ENCODE results near the gene PPIL6. TPM values are rescaled to one million over a fixed set of nuclear protein-coding genes. Genes with fewer than 3 reads are reported as not detected.

Gene PPIL6
- total RNA-seq, 4 donors from 2014 or later, result 1.7 to 7.9 (median 3.2) TPM

DNA sequence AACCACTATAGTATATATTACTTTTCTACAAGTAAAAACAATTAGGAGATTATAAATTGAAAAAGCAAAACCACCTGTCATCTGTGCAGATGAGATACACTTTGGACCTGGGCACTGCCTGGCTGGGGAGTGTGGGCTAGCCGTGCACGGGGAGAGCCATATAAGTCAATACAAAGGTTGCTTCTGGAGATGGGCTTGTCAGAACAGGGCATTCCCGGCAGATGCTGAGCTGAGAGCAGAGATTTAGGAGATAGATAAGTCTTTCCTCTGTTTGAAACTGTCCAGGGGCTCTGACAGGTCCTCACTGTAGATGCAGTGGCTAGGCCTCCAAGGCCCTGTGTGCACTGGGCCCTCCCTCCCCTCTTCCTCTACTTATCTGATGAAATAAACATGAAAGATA lies 92.6 kb downstream of the PPIL6 start:
- no peak for TF ChIP-seq POLR2A (IDR thresholded peaks at IDR 0.05)
- no peak for TF ChIP-seq CTCF (IDR thresholded peaks at IDR 0.05)
- no peak for TF ChIP-seq POLR2AphosphoS5 (IDR thresholded peaks at IDR 0.05)
- no peak for TF ChIP-seq EP300 (IDR thresholded peaks at IDR 0.05)
- no peak overlapping the region for H3K27ac ChIP-seq
- no peaks in the 10 kb centered on the region for H3K27me3 ChIP-seq
- WGBS, result 47% methylated on average over 3 of the region's 3 CpGs
- no peaks in the 10 kb centered on the region for H3K9me3 ChIP-seq
- H3K4me3 ChIP-seq, result no peak overlapping the region
- DNase-seq (ENCODE audit: low spot score in 2 of 2), result no peak
- H3K36me3 ChIP-seq, result no peaks in the 10 kb centered on the region
- H3K4me1 ChIP-seq, result peaks cover 47% of the 10 kb centered on the region

DNA sequence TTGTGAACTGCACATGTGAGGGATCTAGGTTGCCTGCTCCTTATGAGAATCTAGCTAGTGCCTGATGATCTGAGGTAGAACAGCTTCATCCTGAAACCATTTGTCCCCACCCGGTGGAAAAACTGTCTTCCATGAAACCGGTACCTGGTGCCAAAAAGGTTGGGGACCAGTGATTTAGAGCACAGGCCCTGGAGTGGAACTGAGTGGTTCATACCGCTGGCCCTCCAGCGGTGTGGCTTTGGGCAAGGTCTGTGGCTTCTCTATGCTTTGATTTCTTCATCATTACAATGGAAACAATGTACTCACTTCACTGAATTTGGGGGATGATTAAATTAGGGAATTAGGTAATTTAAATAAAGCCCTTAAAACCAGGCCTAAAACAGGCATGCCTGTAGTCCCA lies 94.4 kb downstream of the PPIL6 start:
- H3K36me3 ChIP-seq, result no peaks in the 10 kb centered on the region
- TF ChIP-seq POLR2A (IDR thresholded peaks at IDR 0.05), result no peak
- no peak for TF ChIP-seq EP300 (IDR thresholded peaks at IDR 0.05)
- TF ChIP-seq POLR2AphosphoS5 (IDR thresholded peaks at IDR 0.05), result no peak
- no peak for TF ChIP-seq CTCF (IDR thresholded peaks at IDR 0.05)
- WGBS, result 87% methylated on average over 4 of the region's 4 CpGs

GRCh38 chr6:109344226-109344625 lies 96.2 kb downstream of the PPIL6 start:
- no peak for DNase-seq (ENCODE audit: low spot score in 2 of 2)
- Histone ChIP-seq H3K9me3 (no peaks in the 10 kb centered on the region), H3K4me1 (peaks cover 19% of the 10 kb centered on the region), H3K27me3 (no peaks in the 10 kb centered on the region), H3K36me3 (no peaks in the 10 kb centered on the region), H3K4me3 (no peak overlapping the region), H3K27ac (peak overlapping the region; percentile 29)
- WGBS, result 73% methylated on average over 2 of the region's 2 CpGs
- TF ChIP-seq POLR2AphosphoS5 (IDR thresholded peaks at IDR 0.05) (no peak), EP300 (IDR thresholded peaks at IDR 0.05) (no peak), CTCF (IDR thresholded peaks at IDR 0.05) (no peak), POLR2A (IDR thresholded peaks at IDR 0.05) (no peak)

More for the DNA sequence above, 94.4 kb downstream of the PPIL6 start:
- no peak for DNase-seq (ENCODE audit: low spot score in 2 of 2)
- H3K27me3 ChIP-seq, result no peaks in the 10 kb centered on the region
- no peak overlapping the region for H3K4me3 ChIP-seq
- no peak overlapping the region for H3K27ac ChIP-seq
- no peaks in the 10 kb centered on the region for H3K9me3 ChIP-seq
- H3K4me1 ChIP-seq, result peaks cover 31% of the 10 kb centered on the region

DNA sequence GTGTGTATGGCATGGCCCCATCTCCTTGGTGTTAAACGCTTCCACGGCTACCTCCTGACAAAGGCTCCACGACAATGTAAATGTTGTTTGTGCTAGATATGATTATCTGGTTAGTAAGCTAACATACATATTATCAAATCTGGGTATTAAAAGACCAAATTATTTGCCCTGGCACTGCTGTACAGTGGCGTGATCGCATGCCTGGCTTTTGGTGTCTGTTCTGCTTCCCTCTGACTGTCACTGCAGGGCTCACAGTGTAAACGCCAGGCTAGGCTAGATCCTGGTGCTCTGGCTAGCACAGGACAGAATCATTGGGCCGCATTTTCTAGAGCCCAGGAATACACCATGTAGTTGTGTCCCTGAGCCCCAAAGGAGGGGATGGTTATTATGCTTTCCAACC lies 96.9 kb downstream of the PPIL6 start:
- DNase-seq (ENCODE audit: low spot score in 2 of 2), result no peak
- 94% methylated on average over 7 of the region's 7 CpGs for WGBS
- no peaks in the 10 kb centered on the region for H3K27me3 ChIP-seq
- no peak for TF ChIP-seq POLR2AphosphoS5 (IDR thresholded peaks at IDR 0.05)
- TF ChIP-seq EP300 (IDR thresholded peaks at IDR 0.05), result no peak
- no peak for TF ChIP-seq POLR2A (IDR thresholded peaks at IDR 0.05)
- no peak for TF ChIP-seq CTCF (IDR thresholded peaks at IDR 0.05)
- no peaks in the 10 kb centered on the region for H3K9me3 ChIP-seq
- peak overlapping the region; percentile 29 for H3K27ac ChIP-seq
- H3K4me1 ChIP-seq, result peaks cover 17% of the 10 kb centered on the region
- no peak overlapping the region for H3K4me3 ChIP-seq
- H3K36me3 ChIP-seq, result no peaks in the 10 kb centered on the region

- Histone ChIP-seq H3K27ac (no peak overlapping the region), H3K4me3 (no peak overlapping the region), H3K9me3 (no peaks in the 10 kb centered on the region), H3K36me3 (no peaks in the 10 kb centered on the region), H3K27me3 (no peaks in the 10 kb centered on the region), H3K4me1 (peaks cover 16% of the 10 kb centered on the region)
- DNase-seq (ENCODE audit: low spot score in 2 of 2), result no peak
- 98% methylated on average over 6 of the region's 6 CpGs for WGBS
- no peak for TF ChIP-seq EP300 (IDR thresholded peaks at IDR 0.05)
- TF ChIP-seq POLR2A (IDR thresholded peaks at IDR 0.05), result no peak
- TF ChIP-seq POLR2AphosphoS5 (IDR thresholded peaks at IDR 0.05), result no peak
- no peak for TF ChIP-seq CTCF (IDR thresholded peaks at IDR 0.05)
These were observed 97.5 kb downstream of the PPIL6 start for GRCh38 chr6:109342911-109343310.

Measured in suprapubic skin (tissue), 4 donors.